Measurements from ENCODE around the gene KSR1.

Gene KSR1

DNA sequence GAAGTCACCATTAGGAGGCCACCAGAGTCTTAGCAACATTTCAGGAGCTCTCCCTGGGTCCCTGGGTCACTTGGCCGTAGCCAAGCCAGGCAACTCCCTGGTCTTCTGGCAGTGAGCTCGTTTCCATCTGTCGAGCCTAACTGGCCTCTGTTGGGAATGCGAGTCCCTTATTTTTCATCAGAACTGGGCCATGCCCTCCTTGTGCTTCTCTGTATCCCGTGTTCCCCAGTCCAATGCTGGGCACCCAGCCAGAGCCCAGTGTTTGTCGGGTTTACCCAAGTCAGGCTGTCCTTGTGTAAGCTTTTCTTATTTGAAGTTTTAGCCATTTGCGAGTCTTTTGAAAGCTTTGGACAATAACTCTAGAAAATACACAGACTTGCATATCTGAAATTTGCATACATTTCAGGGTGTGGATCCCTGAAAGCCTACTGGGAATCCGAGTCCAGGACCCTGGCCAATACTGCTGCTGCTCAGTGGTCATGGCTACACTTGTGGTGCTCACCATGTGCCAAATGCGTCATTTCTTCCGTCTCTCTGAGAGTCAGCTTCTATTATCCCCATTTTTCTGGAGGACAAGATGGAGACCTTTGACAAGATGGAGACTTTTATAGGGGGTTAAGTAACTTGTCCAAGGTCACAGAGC lies 93.1 kb downstream of the KSR1 start:
- DNase-seq = peak in 50 of 58 donors; percentile 13 to 85 (median 60)

DNA sequence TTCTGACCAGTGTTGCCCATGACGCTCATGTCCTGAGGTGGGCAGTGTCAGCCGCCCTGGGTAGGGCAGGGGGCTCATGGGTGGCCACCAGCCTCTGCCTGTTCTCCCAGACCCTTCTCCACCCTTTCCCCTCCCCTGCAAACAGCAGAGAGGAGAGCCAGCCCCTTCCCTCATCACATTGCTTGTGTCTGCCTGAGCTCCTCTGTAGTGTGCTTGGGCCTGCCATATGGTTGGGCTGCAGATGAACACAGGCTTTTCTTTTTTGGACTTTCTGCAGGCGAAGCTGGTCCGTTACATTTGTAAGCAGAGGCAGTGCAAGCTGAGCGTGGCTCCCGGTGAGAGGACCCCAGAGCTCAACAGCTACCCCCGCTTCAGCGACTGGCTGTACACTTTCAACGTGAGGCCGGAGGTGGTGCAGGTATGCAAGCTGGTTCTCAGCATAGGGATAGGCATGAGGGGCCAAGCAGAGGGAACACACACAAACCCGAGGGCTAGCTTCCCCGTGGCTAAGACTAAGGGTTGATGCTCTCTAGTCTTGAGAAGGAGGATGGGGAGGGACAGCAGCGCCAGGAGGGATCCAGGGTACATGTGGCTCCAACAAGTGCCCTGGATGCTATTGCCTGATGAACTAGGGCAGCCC lies 94.2 kb downstream of the KSR1 start:
- DNase-seq = no peak

DNA sequence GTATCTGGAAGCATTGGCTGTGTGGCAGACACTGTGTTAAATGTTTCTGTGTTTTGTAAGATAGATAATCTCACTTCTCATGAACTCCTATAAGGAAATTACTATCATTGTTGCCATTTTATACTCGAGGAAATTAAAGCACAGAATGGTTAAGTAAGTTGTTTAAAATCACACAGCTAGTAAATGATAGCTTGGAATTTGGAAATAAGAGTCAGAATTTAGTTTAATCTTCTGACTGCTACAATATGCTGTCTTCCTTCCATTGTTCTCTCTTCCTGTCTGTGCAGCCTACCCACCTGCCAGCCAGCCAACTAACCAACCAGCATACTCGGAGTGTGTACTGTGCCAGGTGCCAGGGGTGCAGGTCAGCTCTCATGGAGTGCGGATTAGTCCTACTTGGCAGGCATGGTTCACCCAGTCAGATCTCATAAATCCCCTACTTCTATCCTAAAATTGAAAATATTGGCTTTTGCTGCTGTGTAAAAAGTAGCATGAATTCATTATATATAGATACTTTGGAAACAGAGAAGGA lies 94.8 kb downstream of the KSR1 start:
- no peak for DNase-seq

DNA sequence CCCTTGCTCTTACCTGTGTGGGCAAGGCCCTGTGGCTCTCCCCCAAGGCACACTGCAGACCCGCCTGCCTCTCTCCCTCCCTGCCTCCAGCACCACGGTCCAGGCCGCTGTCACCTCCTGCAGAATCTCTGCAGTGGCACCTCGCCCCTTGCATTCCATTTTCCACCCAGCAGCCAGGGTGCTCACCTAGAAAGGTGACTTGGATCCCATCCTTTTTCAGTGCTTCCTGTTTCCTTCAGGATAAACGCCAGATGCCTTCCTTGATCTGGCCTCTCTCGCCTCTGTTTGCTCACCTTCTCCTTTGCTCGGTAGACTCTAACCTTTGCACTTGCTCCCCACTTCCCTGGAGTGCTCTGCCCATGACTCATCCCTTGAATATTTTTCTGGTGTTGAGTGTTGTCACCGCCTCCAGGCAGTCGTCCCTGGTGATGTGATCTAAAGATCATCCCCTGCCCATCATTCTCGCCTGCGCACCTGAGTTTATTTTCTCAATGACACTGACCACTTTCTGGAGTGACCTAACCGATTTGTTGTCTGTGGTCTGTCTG lies 95.5 kb downstream of the KSR1 start:
- DNase-seq = no peak

DNA sequence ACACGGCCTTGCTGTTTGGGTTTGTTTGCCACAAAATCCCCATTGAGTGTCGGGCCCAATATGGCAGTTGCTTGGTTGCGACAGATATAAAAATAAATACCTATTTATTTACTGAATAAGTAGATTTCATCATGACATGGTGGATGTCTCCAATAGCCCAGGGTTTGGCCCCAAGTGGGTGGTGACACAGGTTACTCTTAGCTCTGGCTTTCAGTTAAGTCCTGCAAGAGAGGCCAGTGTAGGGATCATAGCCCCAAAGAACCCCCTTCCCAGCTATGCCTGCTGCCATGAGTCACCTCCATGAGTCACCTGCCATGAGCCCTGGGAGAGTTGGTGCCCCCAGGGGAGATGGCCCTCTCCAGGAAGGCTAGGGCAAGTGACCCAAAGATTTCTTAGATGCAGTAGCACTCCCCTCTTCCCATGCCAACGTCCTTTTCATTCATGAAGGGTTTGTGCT lies 96.1 kb downstream of the KSR1 start:
- no peak for DNase-seq

DNA sequence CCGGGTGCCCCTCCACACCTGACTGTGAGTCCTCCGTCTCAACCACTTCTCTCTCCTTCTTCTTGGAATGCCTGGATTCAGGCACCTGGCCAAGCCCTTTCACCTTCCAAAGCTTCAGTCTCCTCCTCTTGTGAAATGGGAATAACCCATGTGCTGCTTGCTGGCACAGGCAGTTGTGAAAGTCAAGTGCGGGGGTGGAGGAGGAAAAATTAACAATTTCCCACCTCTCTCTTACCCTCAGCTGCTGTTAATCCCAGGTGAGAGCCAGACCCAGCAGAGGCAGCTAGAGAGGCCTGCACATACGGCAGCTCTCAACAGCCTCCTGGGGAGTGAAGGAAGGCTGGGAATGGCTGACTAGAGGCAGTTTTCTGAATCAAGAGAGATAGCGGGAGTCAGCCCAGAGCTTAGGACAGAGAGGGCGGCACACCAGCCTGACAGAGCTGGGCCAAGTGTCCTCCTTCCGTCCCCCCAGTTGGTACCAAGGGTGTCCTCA lies 96.8 kb downstream of the KSR1 start:
- no peak for DNase-seq

DNA sequence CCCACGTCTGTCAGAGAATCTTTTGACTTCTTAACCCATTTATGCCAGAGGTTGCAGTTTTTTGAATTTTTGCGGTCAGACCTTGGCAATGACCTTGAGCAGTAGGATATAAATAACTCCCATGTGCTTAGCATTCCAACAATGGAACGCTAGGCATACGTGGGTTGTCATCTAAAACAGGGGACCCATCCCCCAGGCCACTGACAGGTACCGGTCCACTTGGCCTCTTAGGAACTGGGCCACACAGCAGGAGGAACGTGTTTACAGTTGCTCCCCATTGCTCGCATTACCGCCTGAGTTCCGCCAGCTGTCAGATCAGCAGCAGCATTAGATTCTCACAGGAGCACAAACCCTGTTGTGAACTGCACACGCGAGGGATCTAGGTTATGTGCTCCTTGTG lies 97.9 kb downstream of the KSR1 start:
- DNase-seq = no peak

DNA sequence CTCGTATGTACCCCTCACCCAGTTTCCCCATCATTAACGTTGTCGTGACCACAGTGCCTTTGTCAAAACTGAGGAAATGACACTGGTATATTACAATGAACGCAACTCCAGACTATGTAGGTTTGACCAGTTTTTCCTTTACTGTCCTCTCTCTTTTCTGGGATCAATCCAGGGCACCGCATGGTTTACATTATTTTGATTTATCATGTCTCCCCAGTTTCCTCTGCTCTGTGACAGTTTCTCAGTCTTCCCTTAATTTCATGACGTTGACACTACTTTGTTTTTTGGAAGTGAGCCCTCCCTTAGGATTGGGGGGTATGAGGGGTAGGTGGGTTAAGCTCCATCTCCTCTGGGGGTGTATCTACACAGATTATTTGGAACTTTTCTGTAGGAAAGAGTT lies 98.7 kb downstream of the KSR1 start:
- no peak for DNase-seq

DNA sequence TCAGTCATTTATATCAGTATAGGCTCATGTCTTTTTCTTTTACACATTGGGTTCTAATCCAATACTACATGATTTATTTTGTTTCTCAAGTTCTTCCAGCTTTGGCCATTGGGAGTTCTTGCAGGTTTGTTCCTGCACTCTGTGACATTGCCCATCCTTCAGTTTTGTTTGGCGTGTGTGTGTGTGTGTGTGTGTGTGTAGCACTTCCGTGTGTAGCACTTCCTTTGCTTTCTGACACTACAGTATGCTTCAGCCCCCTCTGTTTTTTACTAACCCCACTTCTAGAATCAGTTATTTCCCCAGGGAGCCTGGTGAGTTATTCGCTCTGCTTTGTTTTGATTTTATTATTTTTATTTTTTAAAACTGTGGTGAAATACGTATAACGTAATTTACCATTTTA lies 99.1 kb downstream of the KSR1 start:
- no peak for DNase-seq

DNA sequence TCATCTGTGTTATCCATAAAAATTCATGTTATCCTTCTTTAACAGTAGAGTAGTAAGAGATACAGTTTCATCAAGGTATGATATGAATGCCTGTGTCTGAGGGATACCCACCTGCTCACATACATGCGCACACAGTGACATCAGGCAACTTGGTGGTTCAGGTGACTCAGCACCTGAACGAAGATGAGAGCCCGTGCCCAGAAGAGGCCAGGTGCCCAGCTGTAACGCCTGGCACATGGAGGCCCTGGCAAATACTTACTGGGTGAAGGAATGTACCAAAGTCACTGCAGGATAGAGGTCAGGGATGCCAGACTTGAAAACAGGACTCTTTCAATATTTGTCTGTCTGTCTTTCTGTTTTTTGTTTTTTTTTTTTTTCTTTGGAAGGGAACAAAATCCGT lies 102.1 kb downstream of the KSR1 start:
- DNase-seq = no peak

DNA sequence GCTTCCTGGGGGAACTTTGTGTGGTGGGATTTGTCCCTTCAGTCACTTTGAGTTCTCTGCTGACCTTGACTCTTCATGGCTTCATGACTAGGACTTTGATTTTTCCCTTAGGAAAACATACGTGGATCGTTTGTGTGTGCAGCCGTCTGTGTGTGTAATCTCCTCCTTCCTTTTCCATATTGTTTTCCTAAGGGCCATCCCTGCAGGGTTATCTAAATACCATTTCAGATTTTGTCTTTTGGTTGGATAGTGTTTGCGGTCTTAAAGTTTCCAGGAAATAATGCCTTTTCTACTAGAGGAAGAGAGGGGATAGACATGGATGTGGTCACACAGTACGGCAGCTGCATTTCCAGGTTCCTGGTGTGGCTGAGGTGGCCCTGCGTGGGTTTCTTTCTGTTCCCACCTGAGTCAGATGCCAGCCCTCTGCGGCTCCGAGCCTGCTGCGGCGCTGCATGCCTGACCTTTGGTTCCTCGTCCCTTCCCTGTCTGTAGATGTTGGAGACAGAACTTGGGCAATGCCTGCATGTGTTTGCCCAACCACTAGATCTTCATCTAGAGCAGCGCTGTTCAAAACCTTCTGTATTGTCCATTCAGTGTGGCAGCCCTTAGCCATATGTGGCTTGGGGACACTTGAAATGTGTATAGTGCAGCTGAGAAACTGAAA lies 102.7 kb downstream of the KSR1 start:
- DNase-seq = no peak

DNA sequence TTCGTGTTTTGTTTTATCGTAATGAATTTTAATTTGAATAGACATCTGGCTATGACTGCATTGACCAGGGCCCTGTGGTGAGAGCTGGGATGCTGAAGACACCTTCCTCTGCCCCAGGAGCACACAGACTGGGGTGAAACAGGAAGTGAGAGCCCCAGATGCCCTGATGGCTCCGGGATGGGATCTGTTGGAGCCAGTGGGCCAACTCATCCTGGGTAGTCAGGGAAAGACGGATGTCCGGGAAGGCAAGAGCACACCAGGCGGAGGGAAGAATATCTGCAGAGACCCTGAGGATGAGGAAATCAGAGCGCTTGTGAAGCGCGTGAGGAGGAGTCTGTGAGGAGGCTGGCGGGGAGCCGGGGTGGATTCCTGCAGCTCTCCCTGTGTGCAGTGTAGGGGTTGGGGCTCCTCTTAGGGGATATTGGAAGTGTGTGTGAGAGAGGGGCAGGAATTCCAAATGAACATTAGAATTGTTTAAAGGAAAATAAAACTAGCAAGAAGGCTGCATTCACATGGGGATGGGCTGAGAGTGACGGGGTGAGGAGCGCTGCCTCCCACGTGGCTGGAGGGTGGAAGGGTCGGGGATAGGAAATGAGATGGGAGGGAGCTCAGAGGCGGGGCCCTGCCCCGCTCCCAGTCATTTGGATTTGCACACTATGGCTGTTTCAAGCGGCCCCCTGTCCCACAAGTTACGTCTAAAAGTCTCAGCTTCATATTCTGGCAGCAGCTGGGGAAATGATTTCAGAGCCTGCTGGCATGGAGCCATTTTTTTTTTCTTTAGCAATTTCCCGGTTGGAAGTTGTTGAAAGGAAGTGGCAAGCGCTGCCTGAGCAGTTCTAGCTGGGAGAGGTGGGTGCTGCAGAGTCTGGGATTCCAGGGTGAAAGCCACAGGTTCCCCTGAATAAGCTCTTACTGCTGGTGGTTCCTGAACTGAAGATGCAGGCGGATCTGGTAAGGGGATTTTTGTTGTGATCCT lies 103.5 kb downstream of the KSR1 start:
- DNase-seq = peak in 9 of 58 donors; percentile 10 to 21 (median 11)

DNA sequence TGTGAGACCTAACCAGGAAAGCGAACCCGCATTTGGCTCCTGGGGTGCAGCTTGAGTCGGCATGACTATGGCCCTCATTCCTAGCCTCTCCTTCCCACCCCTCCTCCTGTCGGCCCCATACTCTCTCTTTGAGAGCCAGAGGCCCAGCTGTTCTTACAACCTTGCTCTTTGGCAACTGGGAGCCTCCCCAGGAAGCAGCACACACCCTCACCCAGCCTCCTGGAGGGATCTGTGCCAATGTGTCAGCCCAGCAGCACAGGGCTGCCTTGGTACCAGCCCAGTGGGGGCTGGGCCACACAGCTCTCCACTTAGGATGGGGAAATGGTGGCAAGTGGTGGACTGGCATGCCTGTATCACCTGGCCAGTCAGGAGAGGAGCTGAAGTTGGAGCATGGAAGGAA lies 104.4 kb downstream of the KSR1 start:
- DNase-seq = no peak

DNA sequence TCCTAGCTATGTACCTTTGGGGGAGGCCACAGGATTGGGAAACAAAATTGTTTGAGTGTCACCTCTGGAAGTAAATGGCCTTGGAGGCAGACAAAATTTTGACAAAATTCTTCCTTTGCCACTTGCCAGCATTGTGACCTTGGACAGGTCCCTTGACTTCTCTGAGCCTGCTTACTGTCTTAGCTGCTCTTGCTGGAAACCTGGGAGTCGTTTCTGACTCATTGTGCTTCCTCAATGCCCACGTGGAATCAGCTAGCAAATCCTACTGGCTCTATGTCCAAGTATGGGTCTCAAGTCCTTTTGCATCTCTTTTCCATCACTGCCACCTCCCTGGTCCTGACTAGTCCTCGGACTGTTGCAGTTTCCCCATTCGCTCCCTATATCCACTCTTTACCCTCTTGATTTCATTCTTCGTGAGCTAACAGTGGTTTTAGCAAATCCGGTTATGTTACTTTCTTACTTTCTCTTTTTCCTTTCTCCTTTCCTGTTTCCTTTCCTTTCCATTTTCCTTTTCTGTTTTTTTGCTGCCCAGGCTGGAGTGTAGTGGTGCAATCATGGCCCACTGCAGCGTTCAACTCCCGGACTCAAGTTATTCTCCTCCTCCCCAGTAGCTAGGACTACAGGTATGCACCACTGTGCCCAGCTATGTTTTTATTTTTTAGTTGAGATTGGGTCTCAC lies 106.7 kb downstream of the KSR1 start:
- DNase-seq = no peak

DNA sequence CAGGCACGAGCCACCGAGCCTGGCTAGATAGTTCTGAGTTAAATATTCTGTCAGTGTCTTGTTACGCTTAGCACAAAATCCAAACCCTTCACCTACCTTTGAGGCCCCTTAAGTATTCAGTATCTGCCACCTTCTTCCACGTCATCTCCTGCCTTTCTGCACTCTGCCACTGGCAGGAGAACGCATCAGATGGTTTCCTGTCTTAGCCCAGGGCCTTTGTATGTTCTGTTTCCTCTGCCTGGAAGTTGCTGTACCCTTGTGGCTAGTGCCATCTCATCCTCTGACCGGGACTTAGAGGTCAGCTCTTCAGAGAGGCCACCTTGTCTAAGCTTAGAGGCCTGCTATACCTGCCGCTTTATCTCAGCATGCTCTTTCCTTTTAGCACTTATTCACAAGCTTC lies 107.3 kb downstream of the KSR1 start:
- no peak for DNase-seq

DNA sequence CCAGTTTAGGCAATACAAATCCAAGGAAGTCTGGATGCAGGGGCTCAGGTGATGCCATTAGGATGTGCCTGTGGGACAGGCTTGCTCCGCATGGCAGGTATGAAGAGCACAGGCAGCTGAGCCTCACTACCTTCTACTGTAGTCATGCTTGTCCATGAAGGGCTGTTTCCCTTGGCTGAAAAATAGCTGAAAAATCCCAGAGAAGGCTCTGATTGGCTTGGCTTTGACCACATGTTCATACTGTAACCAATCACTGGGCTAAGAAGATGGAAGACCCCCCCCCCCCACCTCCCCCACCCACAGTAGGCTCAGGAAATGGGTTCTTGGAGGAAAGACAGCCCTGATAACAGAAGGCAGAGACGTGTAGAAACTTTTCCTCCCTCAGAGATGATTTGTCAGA lies 108.2 kb downstream of the KSR1 start:
- no peak for DNase-seq

DNA sequence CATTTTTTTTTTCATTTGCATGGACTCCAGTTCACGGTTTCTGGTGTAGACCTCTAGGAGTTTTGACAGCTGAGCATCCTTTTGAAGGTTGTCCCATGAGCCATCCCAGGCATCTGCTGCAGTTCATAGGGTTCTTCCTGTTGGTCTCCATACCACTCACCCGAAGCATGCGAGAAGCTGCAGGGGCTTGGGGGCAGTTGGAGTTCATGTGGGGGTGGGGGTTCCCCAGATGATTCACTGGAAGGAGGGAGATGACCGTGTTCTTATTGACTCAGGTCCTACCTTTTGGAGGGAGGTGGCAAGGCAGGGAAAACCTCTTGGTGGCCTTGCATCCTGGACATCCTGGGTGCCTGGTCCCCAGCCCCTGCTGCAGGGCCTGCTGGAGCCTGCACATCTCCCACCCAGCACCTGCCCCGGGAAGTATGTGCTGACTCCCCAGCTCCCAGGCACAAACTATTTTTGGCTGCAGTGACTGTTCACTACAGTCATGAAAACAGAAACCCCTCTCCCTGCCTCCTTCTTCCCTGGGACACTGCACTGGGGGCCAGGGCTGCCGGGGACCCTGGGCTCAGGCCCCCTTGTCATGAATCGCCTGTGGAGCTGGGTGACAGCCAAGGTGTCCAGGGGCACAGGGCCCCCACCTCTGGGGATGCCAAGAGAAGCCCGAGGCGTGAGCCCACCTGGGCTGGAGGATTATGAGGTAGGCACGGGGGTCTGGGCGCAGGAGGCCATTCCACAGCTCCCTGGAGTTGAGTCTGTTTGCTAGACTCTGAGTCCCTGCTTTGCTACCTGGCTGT lies 109.8 kb downstream of the KSR1 start:
- no peak for DNase-seq

DNA sequence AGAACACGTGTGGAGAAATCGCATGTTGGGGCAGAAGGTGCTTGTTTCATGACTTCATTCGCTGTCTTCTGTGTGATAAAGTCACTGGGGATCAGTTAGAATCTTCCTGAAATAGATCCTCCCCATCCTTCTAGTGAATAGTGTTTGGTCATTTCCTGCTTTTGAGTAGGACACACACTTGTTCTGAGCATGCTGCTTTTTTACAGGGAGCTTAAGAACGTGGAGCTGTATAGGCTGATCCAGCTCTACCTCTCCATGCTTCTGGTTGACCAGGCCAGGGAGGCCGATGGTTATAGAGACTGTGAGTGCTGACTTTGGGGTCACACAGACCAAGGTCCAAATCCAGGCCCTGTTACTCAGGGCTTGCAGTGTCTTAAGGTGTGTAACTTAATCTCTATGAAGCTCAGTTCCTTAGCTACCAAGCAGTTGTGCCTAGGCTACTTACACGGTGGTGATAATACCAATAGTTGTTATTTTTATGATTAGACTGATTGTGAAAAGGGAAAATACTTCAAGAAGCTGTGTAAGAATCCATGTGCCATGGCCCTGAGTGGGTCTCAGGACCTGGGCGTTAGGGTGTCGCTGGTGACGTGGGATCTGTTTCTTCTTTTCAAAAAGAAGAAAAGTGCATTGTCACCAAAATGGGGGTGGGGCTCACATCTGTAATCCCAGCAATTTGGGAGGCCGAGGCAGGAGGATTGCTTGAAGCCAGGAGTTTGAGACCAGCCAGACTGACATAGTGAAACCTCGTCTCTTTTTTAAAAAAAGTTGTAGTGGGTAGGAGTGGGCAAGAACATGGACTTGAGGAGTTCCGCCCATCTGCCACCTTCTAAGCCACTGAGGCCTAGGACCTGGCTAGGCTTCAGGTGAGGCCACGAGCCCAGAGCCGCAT lies 110.7 kb downstream of the KSR1 start:
- no peak for DNase-seq

DNA sequence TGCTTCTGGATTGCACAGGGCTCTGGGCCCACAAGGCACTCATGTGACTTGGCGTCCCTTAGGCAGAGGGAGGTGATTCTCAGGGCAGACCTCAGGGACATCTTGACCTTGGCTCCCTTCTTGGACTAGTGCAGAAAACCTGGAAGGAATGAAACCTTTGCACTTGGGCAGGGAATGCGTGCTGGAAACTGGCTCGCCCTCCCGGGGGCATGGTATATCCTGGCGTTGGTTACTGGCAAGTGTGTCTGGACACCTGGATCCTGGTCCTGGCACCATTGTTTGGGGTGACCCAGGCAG lies 111.3 kb downstream of the KSR1 start:
- no peak for DNase-seq

All from anterior cingulate cortex (tissue), 58 donors.